Stimulated activated CD8-positive, alpha-beta memory T cell treated with anti-CD3 and anti-CD28 coated beads, Interleukin-4, amount 100 ng/mL, for 24 hours (primary cell): Measurements from ENCODE around the gene APOL6.
A peak's percentile ranks its signal among the peaks of the same experiment; 100 is the strongest.
"Not testable (repeated sequence)": the region's sequence is repeated elsewhere in the genome, so short reads cannot be mapped to it uniquely, and the experiment has no call there.

Experiments
- DNase-seq: peaks from one replicate; pipeline ENCODE4 v3.0.0-alpha.2; 2020; ENCODE audit warnings: low read depth

Gene APOL6

GRCh38 chr22:35638410-35638809, 9.8 kb upstream of the APOL6 start:
- DNase-seq, result no peak

- no peak for DNase-seq
Measured at GRCh38 chr22:35641494-35642120, 6.6 kb upstream of the APOL6 start.

GRCh38 chr22:35642305-35642741, 5.9 kb upstream of the APOL6 start:
- no peak for DNase-seq

GRCh38 chr22:35643991-35644390, 4.3 kb upstream of the APOL6 start:
- no peak for DNase-seq

GRCh38 chr22:35645646-35646045, 2.6 kb upstream of the APOL6 start:
- DNase-seq, result no peak

- no peak for DNase-seq
Measured at GRCh38 chr22:35649026-35649553, 844 bp downstream of the APOL6 start.

- DNase-seq, result no peak
Measured at GRCh38 chr22:35649636-35650250, 1.5 kb downstream of the APOL6 start.

- DNase-seq, result no peak
Measured at GRCh38 chr22:35651085-35651484, 2.8 kb downstream of the APOL6 start.

- DNase-seq, result no peak
Measured at GRCh38 chr22:35653824-35654223, 5.6 kb downstream of the APOL6 start.

GRCh38 chr22:35656284-35656752, 8.1 kb downstream of the APOL6 start:
- no peak for DNase-seq

- DNase-seq, result no peak
Measured at GRCh38 chr22:35657571-35658312, 9.5 kb downstream of the APOL6 start.

- peak; percentile 36 for DNase-seq
Measured at GRCh38 chr22:35660291-35661127, 12.3 kb downstream of the APOL6 start.

- no peak for DNase-seq
Measured at GRCh38 chr22:35661464-35661863, 13.2 kb downstream of the APOL6 start.

GRCh38 chr22:35662914-35663313, 14.7 kb downstream of the APOL6 start:
- no peak for DNase-seq

- no peak for DNase-seq
Measured at GRCh38 chr22:35663371-35663770, 15.1 kb downstream of the APOL6 start.

GRCh38 chr22:35664955-35665587, 16.8 kb downstream of the APOL6 start:
- DNase-seq, result no peak

- DNase-seq, result not testable (repeated sequence)
Measured at GRCh38 chr22:35666699-35667098, 18.5 kb downstream of the APOL6 start.

- DNase-seq, result no peak
Measured at GRCh38 chr22:35674335-35674734, 26.1 kb downstream of the APOL6 start.

- DNase-seq, result not testable (repeated sequence)
Measured at GRCh38 chr22:35676065-35676464, 27.8 kb downstream of the APOL6 start.

- DNase-seq, result no peak
Measured at GRCh38 chr22:35677460-35678187, 29.4 kb downstream of the APOL6 start.

GRCh38 chr22:35678836-35679235, 30.6 kb downstream of the APOL6 start:
- DNase-seq, result no peak
